Right kidney (tissue), 1 donor: ENCODE results near the gene CRKL.

Experiments used
- DNase-seq: peaks from one replicate; pipeline ENCODE4 v3.0.0-alpha.2; 2016

Gene CRKL

GRCh38 chr22:20995329-20996030, 78.3 kb downstream of the CRKL start:
- DNase-seq, result no peak

GRCh38 chr22:20996031-20996410, 78.8 kb downstream of the CRKL start:
- no peak for DNase-seq

GRCh38 chr22:20996598-20997535, 79.7 kb downstream of the CRKL start:
- no peak for DNase-seq

- no peak for DNase-seq
Observed at GRCh38 chr22:20997536-20998257, 80.5 kb downstream of the CRKL start.

- DNase-seq, result no peak
Observed at GRCh38 chr22:20998411-20999336, 81.5 kb downstream of the CRKL start.

- no peak for DNase-seq
Observed at GRCh38 chr22:20999350-21000206, 82.4 kb downstream of the CRKL start.

- DNase-seq, result no peak
Observed at GRCh38 chr22:21000207-21000986, 83.2 kb downstream of the CRKL start.

GRCh38 chr22:21000987-21001600, 83.9 kb downstream of the CRKL start:
- DNase-seq, result no peak

GRCh38 chr22:21001601-21002325, 84.6 kb downstream of the CRKL start, which contains the start of gene THAP7:
Gene THAP7, minus strand, starts transcription at chr22:21002118. Its CDS starts 207 bp downstream, at chr22:21001911.
- DNase-seq, result peak; percentile 100
